ENCODE measurements around the gene TGFB3. TPM values are rescaled to one million over a fixed set of nuclear protein-coding genes. Genes with fewer than 3 reads are reported as not detected.

Gene TGFB3
- total and polyA plus RNA-seq, 9 of the 15 experiments (the other 6 are each of a cell fraction or from before 2014, with no cell fraction given), result 0.39 to 2.0 (median 1.0) TPM

DNA sequence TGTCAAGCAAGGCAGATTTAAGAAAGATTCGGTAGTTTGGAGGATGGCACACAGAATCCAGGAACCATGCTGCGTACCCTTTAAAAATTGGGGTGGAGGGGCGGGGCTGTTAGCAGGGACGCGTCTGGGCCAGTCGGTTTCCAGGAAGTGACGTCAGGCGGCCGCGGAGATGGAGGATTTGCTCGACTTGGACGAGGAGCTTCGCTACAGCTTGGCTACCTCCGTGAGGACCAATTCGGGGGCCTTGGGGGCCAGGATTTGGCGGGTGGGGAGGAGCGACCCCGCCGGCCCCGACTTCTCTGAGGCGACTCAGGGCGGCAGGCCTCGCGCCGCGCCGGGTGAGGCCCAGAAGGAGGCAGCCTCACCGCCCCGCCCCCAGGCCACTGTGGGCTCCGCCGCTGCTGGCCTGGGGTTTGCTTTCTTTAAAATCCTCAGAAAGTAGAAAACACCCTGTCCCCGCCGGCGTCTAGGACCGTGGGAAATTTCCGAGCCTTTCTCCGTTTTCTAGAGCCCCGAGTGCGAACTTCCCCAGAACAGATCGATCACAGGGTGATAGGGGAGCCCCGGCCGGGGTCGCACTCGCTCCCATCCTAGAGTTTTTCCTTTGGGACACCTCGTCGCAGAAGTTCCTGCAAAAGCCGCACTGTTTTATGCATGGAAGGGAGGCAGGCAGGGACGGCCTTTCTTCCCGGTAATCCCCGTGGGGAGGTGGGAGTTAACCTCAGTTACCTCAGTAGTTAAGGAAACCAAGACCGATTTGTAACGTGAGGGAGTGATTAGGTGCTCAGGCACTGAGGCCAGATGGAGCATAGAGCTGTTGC lies 4.0 kb upstream of the TGFB3 start, which contains the start of gene IFT43 (continued):
- peak; percentile 45; the same call in 1 of the 2 replicates for TF ChIP-seq ETV5 (CRISPR knock-in tag; IDR thresholded peaks at IDR 0.05; ENCODE audit: low read depth)
- TF ChIP-seq, protein P1, sequence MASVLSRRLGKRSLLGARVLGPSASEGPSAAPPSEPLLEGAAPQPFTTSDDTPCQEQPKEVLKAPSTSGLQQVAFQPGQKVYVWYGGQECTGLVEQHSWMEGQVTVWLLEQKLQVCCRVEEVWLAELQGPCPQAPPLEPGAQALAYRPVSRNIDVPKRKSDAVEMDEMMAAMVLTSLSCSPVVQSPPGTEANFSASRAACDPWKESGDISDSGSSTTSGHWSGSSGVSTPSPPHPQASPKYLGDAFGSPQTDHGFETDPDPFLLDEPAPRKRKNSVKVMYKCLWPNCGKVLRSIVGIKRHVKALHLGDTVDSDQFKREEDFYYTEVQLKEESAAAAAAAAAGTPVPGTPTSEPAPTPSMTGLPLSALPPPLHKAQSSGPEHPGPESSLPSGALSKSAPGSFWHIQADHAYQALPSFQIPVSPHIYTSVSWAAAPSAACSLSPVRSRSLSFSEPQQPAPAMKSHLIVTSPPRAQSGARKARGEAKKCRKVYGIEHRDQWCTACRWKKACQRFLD (CRISPR knock-in tag; IDR thresholded peaks at IDR 0.05), result no peak
- no peak for TF ChIP-seq ERF (CRISPR knock-in tag; IDR thresholded peaks at IDR 0.05)
- no peak for TF ChIP-seq ZNF347 (CRISPR knock-in tag; IDR thresholded peaks at IDR 0.05; ENCODE audit: low read depth)
- no peak for TF ChIP-seq EWSR1 (IDR thresholded peaks at IDR 0.05; ENCODE audit: borderline replicate concordance, low read depth, partially characterized antibody)
- TF ChIP-seq PHF20 (IDR thresholded peaks at IDR 0.05; ENCODE audit: partially characterized antibody), result no peak
- peak; percentile 51; the same call in 1 of the 2 replicates for TF ChIP-seq JUND (IDR thresholded peaks at IDR 0.05; ENCODE audit: borderline replicate concordance, low read depth, low read length)
- TF ChIP-seq JUND (tag; IDR thresholded peaks at IDR 0.05; ENCODE audit: borderline replicate concordance, low read depth, low read length), result no peak
- TF ChIP-seq, protein P2, sequence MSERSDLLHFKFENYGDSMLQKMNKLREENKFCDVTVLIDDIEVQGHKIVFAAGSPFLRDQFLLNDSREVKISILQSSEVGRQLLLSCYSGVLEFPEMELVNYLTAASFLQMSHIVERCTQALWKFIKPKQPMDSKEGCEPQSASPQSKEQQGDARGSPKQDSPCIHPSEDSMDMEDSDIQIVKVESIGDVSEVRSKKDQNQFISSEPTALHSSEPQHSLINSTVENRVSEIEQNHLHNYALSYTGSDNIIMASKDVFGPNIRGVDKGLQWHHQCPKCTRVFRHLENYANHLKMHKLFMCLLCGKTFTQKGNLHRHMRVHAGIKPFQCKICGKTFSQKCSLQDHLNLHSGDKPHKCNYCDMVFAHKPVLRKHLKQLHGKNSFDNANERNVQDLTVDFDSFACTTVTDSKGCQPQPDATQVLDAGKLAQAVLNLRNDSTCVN (CRISPR knock-in tag; IDR thresholded peaks at IDR 0.05), result no peak
- TF ChIP-seq ZNF311 (CRISPR knock-in tag; IDR thresholded peaks at IDR 0.05), result no peak
- TF ChIP-seq KHSRP (IDR thresholded peaks at IDR 0.05), result no peak
- no peak for TF ChIP-seq TAF1 (IDR thresholded peaks at IDR 0.05; ENCODE audit: control insufficient read depth, extremely low read depth, insufficient read depth, low read length, severe bottlenecking)
- no peak for TF ChIP-seq ATF1 (CRISPR knock-in tag; IDR thresholded peaks at IDR 0.05)
- peak; percentile 95 for TF ChIP-seq ATF1 (tag; IDR thresholded peaks at IDR 0.05)
- no peak for TF ChIP-seq TEAD4 (IDR thresholded peaks at IDR 0.05; ENCODE audit: low read length)
- no peak for TF ChIP-seq TEAD4 (CRISPR knock-in tag; IDR thresholded peaks at IDR 0.05; ENCODE audit: borderline replicate concordance)
- TF ChIP-seq KLF16 (IDR thresholded peaks at IDR 0.05), result no peak
- TF ChIP-seq, protein P3, sequence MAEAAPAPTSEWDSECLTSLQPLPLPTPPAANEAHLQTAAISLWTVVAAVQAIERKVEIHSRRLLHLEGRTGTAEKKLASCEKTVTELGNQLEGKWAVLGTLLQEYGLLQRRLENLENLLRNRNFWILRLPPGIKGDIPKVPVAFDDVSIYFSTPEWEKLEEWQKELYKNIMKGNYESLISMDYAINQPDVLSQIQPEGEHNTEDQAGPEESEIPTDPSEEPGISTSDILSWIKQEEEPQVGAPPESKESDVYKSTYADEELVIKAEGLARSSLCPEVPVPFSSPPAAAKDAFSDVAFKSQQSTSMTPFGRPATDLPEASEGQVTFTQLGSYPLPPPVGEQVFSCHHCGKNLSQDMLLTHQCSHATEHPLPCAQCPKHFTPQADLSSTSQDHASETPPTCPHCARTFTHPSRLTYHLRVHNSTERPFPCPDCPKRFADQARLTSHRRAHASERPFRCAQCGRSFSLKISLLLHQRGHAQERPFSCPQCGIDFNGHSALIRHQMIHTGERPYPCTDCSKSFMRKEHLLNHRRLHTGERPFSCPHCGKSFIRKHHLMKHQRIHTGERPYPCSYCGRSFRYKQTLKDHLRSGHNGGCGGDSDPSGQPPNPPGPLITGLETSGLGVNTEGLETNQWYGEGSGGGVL (CRISPR knock-in tag; IDR thresholded peaks at IDR 0.05), result no peak
- TF ChIP-seq, protein P4, sequence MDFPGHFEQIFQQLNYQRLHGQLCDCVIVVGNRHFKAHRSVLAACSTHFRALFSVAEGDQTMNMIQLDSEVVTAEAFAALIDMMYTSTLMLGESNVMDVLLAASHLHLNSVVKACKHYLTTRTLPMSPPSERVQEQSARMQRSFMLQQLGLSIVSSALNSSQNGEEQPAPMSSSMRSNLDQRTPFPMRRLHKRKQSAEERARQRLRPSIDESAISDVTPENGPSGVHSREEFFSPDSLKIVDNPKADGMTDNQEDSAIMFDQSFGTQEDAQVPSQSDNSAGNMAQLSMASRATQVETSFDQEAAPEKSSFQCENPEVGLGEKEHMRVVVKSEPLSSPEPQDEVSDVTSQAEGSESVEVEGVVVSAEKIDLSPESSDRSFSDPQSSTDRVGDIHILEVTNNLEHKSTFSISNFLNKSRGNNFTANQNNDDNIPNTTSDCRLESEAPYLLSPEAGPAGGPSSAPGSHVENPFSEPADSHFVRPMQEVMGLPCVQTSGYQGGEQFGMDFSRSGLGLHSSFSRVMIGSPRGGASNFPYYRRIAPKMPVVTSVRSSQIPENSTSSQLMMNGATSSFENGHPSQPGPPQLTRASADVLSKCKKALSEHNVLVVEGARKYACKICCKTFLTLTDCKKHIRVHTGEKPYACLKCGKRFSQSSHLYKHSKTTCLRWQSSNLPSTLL (IDR thresholded peaks at IDR 0.05), result no peak

All from K562 (cell line).